GM21515 (cell line): ENCODE measurements around the gene FLT1.

Experiments used
- ATAC-seq: cut with Tn5 transposase; IDR thresholded peaks from one replicate; pipeline ENCODE4 v1.9.1; 2021; ENCODE audit not compliant: unreplicated experiment

Gene FLT1

GRCh38 chr13:28528388-28528787, 33.5 kb upstream of the FLT1 start:
- ATAC-seq: no peak

GRCh38 chr13:28527629-28528028, 32.7 kb upstream of the FLT1 start:
- no peak for ATAC-seq

- ATAC-seq: no peak
Observed at GRCh38 chr13:28526876-28527275, 31.9 kb upstream of the FLT1 start.

GRCh38 chr13:28522871-28523270, 27.9 kb upstream of the FLT1 start:
- no peak for ATAC-seq

- ATAC-seq: no peak
Observed at GRCh38 chr13:28513745-28514144, 18.8 kb upstream of the FLT1 start.

- no peak for ATAC-seq
Observed at GRCh38 chr13:28510542-28510941, 15.6 kb upstream of the FLT1 start.

GRCh38 chr13:28510066-28510465, 15.1 kb upstream of the FLT1 start:
- ATAC-seq: no peak

GRCh38 chr13:28505543-28506135, 10.7 kb upstream of the FLT1 start:
- ATAC-seq: no peak

GRCh38 chr13:28503182-28503967, 8.4 kb upstream of the FLT1 start:
- no peak for ATAC-seq

- no peak for ATAC-seq
Observed at GRCh38 chr13:28501547-28501946, 6.6 kb upstream of the FLT1 start.

GRCh38 chr13:28499609-28500008, 4.7 kb upstream of the FLT1 start:
- no peak for ATAC-seq

- no peak for ATAC-seq
Observed at GRCh38 chr13:28498481-28499115, 3.7 kb upstream of the FLT1 start.

GRCh38 chr13:28497143-28497876, 2.4 kb upstream of the FLT1 start:
- no peak for ATAC-seq

GRCh38 chr13:28496188-28496564, 1.2 kb upstream of the FLT1 start:
- ATAC-seq: no peak

- ATAC-seq: no peak
Observed at GRCh38 chr13:28495538-28496187, 735 bp upstream of the FLT1 start.

GRCh38 chr13:28494504-28494777, 487 bp downstream of the FLT1 start:
- no peak for ATAC-seq

GRCh38 chr13:28493740-28494503, 1.0 kb downstream of the FLT1 start:
- ATAC-seq: no peak

- peak; percentile 50 for ATAC-seq
Observed at GRCh38 chr13:28492569-28493367, 2.2 kb downstream of the FLT1 start.

GRCh38 chr13:28490061-28490460, 4.9 kb downstream of the FLT1 start:
- no peak for ATAC-seq

- no peak for ATAC-seq
Observed at GRCh38 chr13:28489524-28489931, 5.4 kb downstream of the FLT1 start.
